ENCODE data around the gene SH3BGRL3. TPM values are rescaled to one million over a fixed set of nuclear protein-coding genes. Genes with fewer than 3 reads are reported as not detected.

Gene SH3BGRL3
- total RNA-seq, 1 experiment from 2014 or later: 133 TPM

GRCh38 chr1:26278724-26279455 is 996 bp upstream of the SH3BGRL3 start:
- peaks cover 79% of the 10 kb centered on the region for H3K4me1 Mint-ChIP-seq (ENCODE audit: insufficient read depth, unreplicated experiment)
- intact Hi-C loops (cut with micrococcal nuclease): loop anchor here (2.0 to 5.0 kb wide), 2 partner anchors 28 to 167 kb away; partner anchors contain the start of genes PDIK1L and UBXN11
- H3K9me3 Mint-ChIP-seq (ENCODE audit: unreplicated experiment): no peaks in the 10 kb centered on the region
- peak overlapping the region; percentile 89 for H3K27ac Mint-ChIP-seq (ENCODE audit: low read depth, unreplicated experiment)
- ChIA-PET POLR2A (interaction anchor here (0.5 to 8.9 kb wide), 32 partner anchors 8 to 1979 kb away, joined by 3 to 83 read pairs (median 4); partner anchors contain the start of genes CEP85, CNKSR1, DHDDS and HMGN2), CTCF (interaction anchor here (0.5 to 6.5 kb wide), 10 partner anchors 43 to 141 kb away, joined by 3 to 51 read pairs (median 4); partner anchors contain the start of gene CEP85)
- peaks cover 31% of the 10 kb centered on the region for H3K36me3 Mint-ChIP-seq (ENCODE audit: insufficient read depth, unreplicated experiment)
- peak; percentile 81 for DNase-seq (ENCODE audit: unreplicated experiment)
- H3K27me3 Mint-ChIP-seq (ENCODE audit: insufficient read depth, unreplicated experiment): no peaks in the 10 kb centered on the region
- no peak for TF ChIP-seq CTCF (IDR thresholded peaks at IDR 0.05; ENCODE audit: unreplicated experiment)
- TSS peak; percentile 30 for BruUV-seq (replicated peaks)
- peak overlapping the region; percentile 89 for H3K4me3 Mint-ChIP-seq (ENCODE audit: unreplicated experiment)

GRCh38 chr1:26280333-26281042 is 602 bp downstream of the SH3BGRL3 start:
- CTCF ChIA-PET: interaction anchor here (0.6 to 1.3 kb wide), 7 partner anchors 28 to 154 kb away, joined by 3 to 5 read pairs (median 4); no protein-coding TSS in a partner anchor
- no peak for TF ChIP-seq CTCF (IDR thresholded peaks at IDR 0.05; ENCODE audit: unreplicated experiment)
- Mint-ChIP-seq H3K4me1 (ENCODE audit: insufficient read depth, unreplicated experiment) (peaks cover 79% of the 10 kb centered on the region), H3K9me3 (ENCODE audit: unreplicated experiment) (no peaks in the 10 kb centered on the region), H3K36me3 (ENCODE audit: insufficient read depth, unreplicated experiment) (peaks cover 31% of the 10 kb centered on the region), H3K27ac (ENCODE audit: low read depth, unreplicated experiment) (peak overlapping the region; percentile 89), H3K4me3 (ENCODE audit: unreplicated experiment) (peak overlapping the region; percentile 89), H3K27me3 (ENCODE audit: insufficient read depth, unreplicated experiment) (no peaks in the 10 kb centered on the region)
- no TSS peak for BruUV-seq (replicated peaks)
- intact Hi-C loops (cut with micrococcal nuclease): no loop called here
- DNase-seq (ENCODE audit: unreplicated experiment): no peak
- POLR2A ChIA-PET: interaction anchor here (0.5 to 8.9 kb wide), 15 partner anchors 9 to 169 kb away, joined by 3 to 83 read pairs (median 6); partner anchors contain the start of genes CEP85, UBXN11 and ZNF593

- TSS peak; percentile 94 for BruUV-seq (replicated peaks)
- no peak for DNase-seq (ENCODE audit: unreplicated experiment)
- peak overlapping the region; percentile 89 for H3K4me3 Mint-ChIP-seq (ENCODE audit: unreplicated experiment)
- H3K36me3 Mint-ChIP-seq (ENCODE audit: insufficient read depth, unreplicated experiment): peaks cover 31% of the 10 kb centered on the region
- peaks cover 71% of the 10 kb centered on the region for H3K4me1 Mint-ChIP-seq (ENCODE audit: insufficient read depth, unreplicated experiment)
- POLR2A ChIA-PET: interaction anchor here (0.5 to 8.9 kb wide), 6 partner anchors 8 to 144 kb away, joined by 3 to 83 read pairs (median 9); partner anchors contain the start of genes CEP85, UBXN11 and ZNF593
- no peak for TF ChIP-seq CTCF (IDR thresholded peaks at IDR 0.05; ENCODE audit: unreplicated experiment)
- H3K27ac Mint-ChIP-seq (ENCODE audit: low read depth, unreplicated experiment): peak overlapping the region; percentile 89
- CTCF ChIA-PET: interaction anchor here (0.6 to 1.0 kb wide), 3 partner anchors 48 to 111 kb away, joined by 3 to 5 read pairs (median 4); no protein-coding TSS in a partner anchor
- no peaks in the 10 kb centered on the region for H3K27me3 Mint-ChIP-seq (ENCODE audit: insufficient read depth, unreplicated experiment)
- intact Hi-C loops (cut with micrococcal nuclease): no loop called here
- H3K9me3 Mint-ChIP-seq (ENCODE audit: unreplicated experiment): no peaks in the 10 kb centered on the region
Observed at GRCh38 chr1:26281091-26281958, 1.4 kb downstream of the SH3BGRL3 start.
